CD4-positive, alpha-beta memory T cell (primary cell): ENCODE results near the gene QSOX2. TPM values are rescaled to one million over a fixed set of nuclear protein-coding genes. Genes with fewer than 3 reads are reported as not detected.
A peak's percentile ranks its signal among the peaks of the same experiment; 100 is the strongest.

ENCODE experiments used
- CTCF ChIA-PET: fragments of 350-600 bp; sonication (Branson Sonifier 250); formaldehyde crosslinking; loops from one replicate; lab custom pipeline; 2021; ENCODE audit warnings: inconsistent platforms; ENCODE audit not compliant: partially characterized antibody; lab: Charles Lee
- POLR2A ChIA-PET: fragments of 350-600 bp; sonication (Branson Sonifier 250); formaldehyde crosslinking; loops from one replicate; lab custom pipeline; 2021; ENCODE audit not compliant: partially characterized antibody; lab: Charles Lee
- DNase-seq, 5 donors: peaks; one replicate each; pipeline versions ENCODE4 v3.0.0 to v3.0.0-alpha.2; 2020 to 2022; ENCODE audit warnings: mixed read lengths in 1 of 5
- H3K27ac ChIP-seq: one replicate; pipeline ENCODE4 v1.7.0; 2013; ENCODE audit warnings: low read depth, low read length
- H3K27me3 ChIP-seq: 2 replicates; pipeline ENCODE4 v1.7.0; 2013; ENCODE audit warnings: mild to moderate bottlenecking, low read length, moderate library complexity; ENCODE audit not compliant: insufficient read depth
- H3K36me3 ChIP-seq: 2 replicates; pipeline ENCODE4 v1.7.0; 2013; ENCODE audit warnings: mild to moderate bottlenecking, low read length, moderate library complexity; ENCODE audit not compliant: insufficient read depth
- H3K4me1 ChIP-seq: 2 replicates; pipeline ENCODE4 v1.7.0; 2013; ENCODE audit warnings: mild to moderate bottlenecking, low read length, moderate library complexity; ENCODE audit not compliant: insufficient read depth
- H3K4me3 ChIP-seq, 2 donors: one replicate each; pipeline ENCODE4 v1.7.0; 2013; ENCODE audit warnings: low read length in 2 of 2, mild to moderate bottlenecking in 1 of 2
- H3K9me3 ChIP-seq, 2 donors: one replicate each; pipeline ENCODE4 v1.7.0; 2013; ENCODE audit warnings: low read length in 2 of 2, control low read depth in 1 of 2; ENCODE audit not compliant: control insufficient read depth in 1 of 2
- H3K27ac Mint-ChIP-seq, 7 donors: one replicate each; pipeline ENCODE4 v1.8.0; 2020 to 2021; ENCODE audit warnings: mixed read lengths in 7 of 7, mild to moderate bottlenecking in 6 of 7, inconsistent platforms in 3 of 7, moderate library complexity in 3 of 7
- H3K27me3 Mint-ChIP-seq, 2 donors: one replicate each; pipeline ENCODE4 v1.8.0; 2020 to 2021; ENCODE audit warnings: mixed read lengths in 2 of 2
- H3K36me3 Mint-ChIP-seq, 2 donors: one replicate each; pipeline ENCODE4 v1.8.0; 2020 to 2021; ENCODE audit warnings: mixed read lengths in 2 of 2, inconsistent platforms in 1 of 2, mild to moderate bottlenecking in 1 of 2
- H3K4me1 Mint-ChIP-seq, 4 donors: one replicate each; pipeline ENCODE4 v1.8.0; 2020 to 2021; ENCODE audit warnings: mixed read lengths in 4 of 4, mild to moderate bottlenecking in 1 of 4
- H3K4me3 Mint-ChIP-seq, 8 donors: one replicate each; pipeline ENCODE4 v1.8.0; 2020 to 2021; ENCODE audit warnings: mixed read lengths in 8 of 8, mild to moderate bottlenecking in 7 of 8, moderate library complexity in 6 of 8, inconsistent platforms in 3 of 8
- H3K9me3 Mint-ChIP-seq, 8 donors: one replicate each; pipeline ENCODE4 v1.8.0; 2020 to 2021; ENCODE audit warnings: mixed read lengths in 8 of 8, mild to moderate bottlenecking in 5 of 8, inconsistent platforms in 3 of 8, moderate library complexity in 1 of 8
- intact Hi-C: fragments of 100-400 bp; cut with micrococcal nuclease; formaldehyde crosslinking; loops from one replicate; pipeline ENCODE4 v1.15.1; 2023
- polyA plus RNA-seq, 2 donors: library from polyadenylated mRNA; unstranded; fragments of 300-500 nt; fragmentation: Illumina TruSeq; gene quantifications; one replicate each; pipeline ENCODE4 v1.2.3, GENCODE V29; 2021
- total RNA-seq, 2 experiments: library from RNA; stranded (reverse); gene quantifications; one replicate each; pipeline ENCODE4 v1.2.3, GENCODE V29; 2021

QSOX2 gene
- total and polyA plus RNA-seq, 4 experiments from 2014 or later = 0.35 to 15.0 (median 7.9) TPM

- intact Hi-C loops = loop anchor here (5.0 to 10.0 kb wide), 3 partner anchors 133 to 340 kb away; partner anchors contain the start of genes CAMSAP1, SEC16A and TMEM250
- Mint-ChIP-seq H3K4me1 (peaks cover 24 to 32% (median 27%) of the 10 kb centered on the region in 4 donors), H3K36me3 (peaks cover 0 to 5% of the 10 kb centered on the region in 2 donors)
These were observed 1.9 kb upstream of the QSOX2 start for GRCh38 chr9:136247551-136247916.

GRCh38 chr9:136246849-136247550, 1.4 kb upstream of the QSOX2 start:
- POLR2A ChIA-PET = interaction anchor here (0.9 kb wide), 1 partner anchor 20 kb away, joined by 3 read pairs; no protein-coding TSS in a partner anchor
- no peaks in the 10 kb centered on the region for H3K9me3 Mint-ChIP-seq
- DNase-seq = no peak
- Histone ChIP-seq H3K4me3 (no peak overlapping the region), H3K36me3 (no peaks in the 10 kb centered on the region), H3K4me1 (peaks cover 35% of the 10 kb centered on the region), H3K27ac (no peak overlapping the region), H3K9me3 (no peaks in the 10 kb centered on the region), H3K27me3 (no peaks in the 10 kb centered on the region)
- CTCF ChIA-PET = no interaction called here
- H3K27ac Mint-ChIP-seq = peak overlapping the region in 3 of 7 donors; percentile 42 to 85 (median 55)
- H3K4me1 Mint-ChIP-seq = peaks cover 24 to 32% (median 27%) of the 10 kb centered on the region in 4 donors
- H3K27me3 Mint-ChIP-seq = no peaks in the 10 kb centered on the region
- H3K4me3 Mint-ChIP-seq = peak overlapping the region in 2 of 8 donors; percentile 1 to 20
- H3K36me3 Mint-ChIP-seq = peaks cover 0 to 5% of the 10 kb centered on the region in 2 donors
- intact Hi-C loops = loop anchor here (5.0 to 10.0 kb wide), 3 partner anchors 132 to 340 kb away; partner anchors contain the start of genes CAMSAP1, SEC16A and TMEM250

More at GRCh38 chr9:136247551-136247916, 1.9 kb upstream of the QSOX2 start:
- Mint-ChIP-seq H3K27ac (peak overlapping the region in 3 of 7 donors; percentile 40 to 55 (median 42)), H3K9me3 (no peaks in the 10 kb centered on the region), H3K4me3 (no peak overlapping the region), H3K27me3 (no peaks in the 10 kb centered on the region)
- ChIA-PET CTCF (no interaction called here), POLR2A (interaction anchor here (0.9 kb wide), 1 partner anchor 19 kb away, joined by 3 read pairs; no protein-coding TSS in a partner anchor)
- DNase-seq = no peak
- H3K27ac ChIP-seq = no peak overlapping the region
- H3K36me3 ChIP-seq = no peaks in the 10 kb centered on the region
- no peaks in the 10 kb centered on the region for H3K9me3 ChIP-seq
- no peaks in the 10 kb centered on the region for H3K27me3 ChIP-seq
- no peak overlapping the region for H3K4me3 ChIP-seq
- peaks cover 32% of the 10 kb centered on the region for H3K4me1 ChIP-seq

GRCh38 chr9:136244969-136245218, 718 bp downstream of the QSOX2 start:
- no peak for DNase-seq
- CTCF ChIA-PET = interaction anchor here (0.7 to 0.9 kb wide), 2 partner anchors 20 to 118 kb away, joined by 3 read pairs; no protein-coding TSS in a partner anchor
- intact Hi-C loops = loop anchor here (1.0 to 10.0 kb wide), 6 partner anchors 22 to 338 kb away; partner anchors contain the start of genes CAMSAP1, DNLZ, SEC16A and TMEM250
- POLR2A ChIA-PET = interaction anchor here (1.0 to 1.5 kb wide), 3 partner anchors 19 to 22 kb away, joined by 3 to 10 read pairs (median 3); no protein-coding TSS in a partner anchor
- Histone ChIP-seq H3K27ac (peak overlapping the region; percentile 32), H3K27me3 (no peaks in the 10 kb centered on the region), H3K4me3 (peak overlapping the region; percentile 50 to 57), H3K9me3 (no peaks in the 10 kb centered on the region), H3K4me1 (peaks cover 35% of the 10 kb centered on the region), H3K36me3 (no peaks in the 10 kb centered on the region)
- H3K4me1 Mint-ChIP-seq = peaks cover 25 to 40% (median 32%) of the 10 kb centered on the region in 4 donors
- H3K27ac Mint-ChIP-seq = peak overlapping the region; percentile 76 to 94 (median 91)
- H3K27me3 Mint-ChIP-seq = no peaks in the 10 kb centered on the region
- H3K9me3 Mint-ChIP-seq = no peaks in the 10 kb centered on the region
- H3K36me3 Mint-ChIP-seq = peaks cover 0 to 8% of the 10 kb centered on the region in 2 donors
- peak overlapping the region; percentile 91 to 97 (median 94) for H3K4me3 Mint-ChIP-seq

- ChIA-PET POLR2A (interaction anchor here (1.0 to 1.3 kb wide), 2 partner anchors 19 to 23 kb away, joined by 3 to 10 read pairs; no protein-coding TSS in a partner anchor), CTCF (interaction anchor here (0.7 to 0.9 kb wide), 2 partner anchors 19 to 119 kb away, joined by 3 read pairs; no protein-coding TSS in a partner anchor)
- no peaks in the 10 kb centered on the region for H3K9me3 ChIP-seq
- peak overlapping the region; percentile 32 for H3K27ac ChIP-seq
- Mint-ChIP-seq H3K9me3 (no peaks in the 10 kb centered on the region), H3K27ac (peak overlapping the region; percentile 76 to 94 (median 91)), H3K36me3 (peaks cover 0 to 8% of the 10 kb centered on the region in 2 donors), H3K4me1 (peaks cover 26 to 44% (median 33%) of the 10 kb centered on the region in 4 donors), H3K27me3 (no peaks in the 10 kb centered on the region), H3K4me3 (peak overlapping the region; percentile 91 to 97 (median 94))
- no peaks in the 10 kb centered on the region for H3K36me3 ChIP-seq
- peak in 4 of 5 donors; percentile 35 to 51 (median 46) for DNase-seq
- peak overlapping the region; percentile 50 to 57 for H3K4me3 ChIP-seq
- intact Hi-C loops = loop anchor here (10.0 kb wide), 1 partner anchor 130 kb away; the partner anchor contains the start of gene TMEM250
- peaks cover 35% of the 10 kb centered on the region for H3K4me1 ChIP-seq
- no peaks in the 10 kb centered on the region for H3K27me3 ChIP-seq
These were observed 1.3 kb downstream of the QSOX2 start for GRCh38 chr9:136244122-136244968.

- DNase-seq = no peak
- Histone ChIP-seq H3K27me3 (no peaks in the 10 kb centered on the region), H3K4me1 (peaks cover 35% of the 10 kb centered on the region), H3K4me3 (no peak overlapping the region), H3K27ac (peak overlapping the region; percentile 19), H3K36me3 (no peaks in the 10 kb centered on the region), H3K9me3 (no peaks in the 10 kb centered on the region)
- Mint-ChIP-seq H3K27ac (peak overlapping the region; percentile 70 to 94 (median 91)), H3K4me1 (peaks cover 26 to 48% (median 34%) of the 10 kb centered on the region in 4 donors), H3K9me3 (no peaks in the 10 kb centered on the region), H3K4me3 (peak overlapping the region; percentile 9 to 97 (median 94)), H3K36me3 (peaks cover 0 to 8% of the 10 kb centered on the region in 2 donors), H3K27me3 (no peaks in the 10 kb centered on the region)
- intact Hi-C loops = loop anchor here (10.0 kb wide), 1 partner anchor 129 kb away; the partner anchor contains the start of gene TMEM250
- POLR2A ChIA-PET = interaction anchor here (1.3 kb wide), 1 partner anchor 23 kb away, joined by 7 read pairs; no protein-coding TSS in a partner anchor
- CTCF ChIA-PET = no interaction called here
These were observed 2.0 kb downstream of the QSOX2 start for GRCh38 chr9:136243631-136244030.

- DNase-seq = peak in 1 of 5 donors; percentile 27
- H3K36me3 ChIP-seq = no peaks in the 10 kb centered on the region
- H3K27me3 ChIP-seq = no peaks in the 10 kb centered on the region
- Mint-ChIP-seq H3K4me1 (peaks cover 26 to 54% (median 35%) of the 10 kb centered on the region in 4 donors), H3K27me3 (no peaks in the 10 kb centered on the region), H3K9me3 (no peaks in the 10 kb centered on the region), H3K4me3 (peak overlapping the region in 3 of 8 donors; percentile 40 to 94 (median 94)), H3K27ac (peak overlapping the region in 6 of 7 donors; percentile 60 to 93 (median 80)), H3K36me3 (peaks cover 0 to 8% of the 10 kb centered on the region in 2 donors)
- no peak overlapping the region for H3K4me3 ChIP-seq
- intact Hi-C loops = loop anchor here (10.0 kb wide), 1 partner anchor 128 kb away; the partner anchor contains the start of gene TMEM250
- H3K27ac ChIP-seq = peak overlapping the region; percentile 19
- no peaks in the 10 kb centered on the region for H3K9me3 ChIP-seq
- ChIA-PET CTCF (no interaction called here), POLR2A (interaction anchor here (1.3 kb wide), 1 partner anchor 24 kb away, joined by 7 read pairs; no protein-coding TSS in a partner anchor)
- H3K4me1 ChIP-seq = peaks cover 35% of the 10 kb centered on the region
These were observed 2.6 kb downstream of the QSOX2 start for GRCh38 chr9:136242918-136243525.
